NK-92 treated with Interleukin-12 subunit alpha and Interleukin-12 subunit beta, amount 100 ng/mL, for 24 hours (cell line): ENCODE results near the gene TTC8.

Source experiments
- DNase-seq: peaks from one replicate; lab custom pipeline; 2025; lab: John Stamatoyannopoulos, UW

Gene TTC8

DNA sequence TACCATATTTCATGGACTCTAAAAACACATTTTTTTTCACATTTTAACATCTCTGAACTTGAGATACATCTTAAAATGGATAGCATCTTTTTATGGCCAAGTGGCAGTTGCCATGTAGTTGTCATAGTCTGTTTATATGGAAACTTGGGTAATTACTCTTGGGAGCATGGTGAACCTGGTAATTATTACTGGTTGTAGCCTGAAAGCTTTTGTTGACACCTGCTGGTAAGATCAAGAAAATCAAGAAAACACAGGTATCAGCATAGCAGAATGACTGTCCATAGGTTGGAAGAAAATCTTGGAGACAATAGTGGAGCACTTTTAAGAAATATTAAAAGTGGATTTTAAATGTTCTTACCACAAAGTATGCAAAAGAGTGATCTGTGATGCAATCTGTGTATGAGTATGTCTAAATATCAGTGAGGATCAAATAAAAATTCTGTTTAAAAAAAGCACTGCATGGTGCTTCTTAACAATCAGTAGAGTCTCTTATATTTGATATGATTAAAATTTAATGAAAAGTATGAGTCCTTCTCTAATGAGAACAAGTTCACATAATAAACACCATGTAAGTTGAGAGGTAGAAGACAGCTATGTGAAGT is 44.2 kb downstream of the TTC8 start:
- no peak for DNase-seq

- DNase-seq, result no peak
These were observed 46.3 kb downstream of the TTC8 start for GRCh38 chr14:88870777-88871176.

DNA sequence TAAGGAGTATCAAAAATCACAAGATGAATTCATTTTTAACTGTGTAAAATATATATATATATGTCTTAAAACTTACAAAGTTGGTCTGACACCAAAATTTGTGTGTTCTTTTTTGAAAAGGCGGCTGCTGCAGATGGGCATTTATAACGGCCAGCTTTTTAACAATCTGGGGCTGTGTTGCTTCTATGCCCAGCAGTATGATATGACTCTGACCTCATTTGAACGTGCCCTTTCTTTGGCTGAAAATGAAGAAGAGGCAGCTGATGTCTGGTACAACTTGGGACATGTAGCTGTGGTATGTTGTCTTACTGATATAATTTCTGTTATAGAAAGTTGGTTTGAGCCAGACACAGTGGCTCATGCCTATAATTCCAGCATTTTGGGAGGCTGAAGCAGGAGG is 47.0 kb downstream of the TTC8 start:
- no peak for DNase-seq

DNA sequence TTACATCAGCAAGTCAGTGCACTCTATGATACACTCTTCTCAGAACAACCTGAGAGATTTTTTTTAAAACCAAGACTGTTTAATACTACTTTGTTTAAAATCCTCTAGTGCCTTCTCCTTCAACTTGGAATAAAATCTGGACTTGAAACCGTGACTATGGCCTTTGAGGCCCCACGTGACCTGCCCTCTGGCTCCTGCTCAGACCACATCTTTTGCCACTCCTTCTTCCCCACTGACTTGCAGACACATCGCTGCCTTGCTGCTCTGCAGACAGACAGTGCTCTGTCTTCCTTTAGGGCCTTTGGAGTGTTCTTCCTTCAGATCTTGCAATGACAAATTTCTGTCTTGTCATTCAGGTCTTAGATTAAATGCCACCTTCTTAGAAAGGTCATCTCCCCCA is 48.5 kb downstream of the TTC8 start:
- DNase-seq, result no peak

DNA sequence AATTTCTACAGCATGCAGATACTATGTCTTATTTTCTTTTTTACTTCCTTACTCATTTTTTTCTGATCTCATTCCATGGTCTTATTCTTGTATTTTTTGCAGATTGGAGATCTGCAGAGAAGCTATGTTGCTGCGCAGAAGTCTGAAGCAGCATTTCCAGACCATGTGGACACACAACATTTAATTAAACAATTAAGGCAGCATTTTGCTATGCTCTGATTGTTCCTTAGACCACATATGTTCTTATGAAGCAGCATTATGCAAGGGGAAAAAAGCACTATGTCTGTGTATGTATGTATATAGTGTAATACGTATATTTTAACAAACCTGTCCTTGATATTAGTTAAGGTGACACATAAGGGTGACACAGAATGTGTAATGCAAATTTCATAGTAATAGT is 52.7 kb downstream of the TTC8 start:
- DNase-seq, result no peak

- no peak for DNase-seq
These were observed 54.6 kb downstream of the TTC8 start for GRCh38 chr14:88879022-88879421.

DNA sequence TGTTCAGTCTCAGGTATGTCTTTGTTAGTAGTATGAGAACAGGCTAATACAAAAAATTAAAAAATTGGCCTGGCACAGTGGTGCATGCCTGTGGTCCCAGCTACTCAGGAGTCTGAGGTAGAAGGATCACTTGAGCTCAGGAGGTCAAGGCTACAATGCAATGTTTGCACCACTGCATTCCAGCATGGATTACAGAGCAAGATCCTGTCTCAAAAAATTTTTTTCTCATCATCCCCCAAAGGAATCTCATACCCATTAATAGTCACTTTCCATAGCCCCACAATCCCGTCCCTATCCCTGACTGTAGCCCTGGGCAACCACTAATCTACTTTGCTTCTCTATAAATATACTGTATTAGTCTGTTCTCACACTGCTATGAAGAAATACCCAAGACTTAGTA is 57.8 kb downstream of the TTC8 start:
- DNase-seq, result no peak

DNA sequence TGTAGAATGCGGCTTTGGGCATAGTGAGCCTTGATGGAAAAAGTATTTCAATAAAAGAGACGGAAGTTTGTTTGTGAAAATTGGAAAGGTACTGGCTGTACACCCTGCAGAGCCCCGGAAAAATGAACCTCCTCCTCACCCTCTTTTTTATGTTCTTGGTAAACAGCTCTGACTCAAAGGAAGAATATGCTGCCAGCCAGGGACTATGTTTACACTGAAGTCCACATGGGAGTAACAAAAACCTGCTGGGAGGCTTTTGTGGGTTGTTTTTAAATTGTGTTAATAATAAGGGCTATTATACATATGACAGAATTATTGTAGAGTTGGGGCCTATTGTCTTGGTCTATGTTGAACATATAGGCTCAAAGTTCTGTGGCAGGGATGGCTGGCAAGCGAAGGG is 70.7 kb downstream of the TTC8 start:
- no peak for DNase-seq

GRCh38 chr14:88901189-88901588 is 76.7 kb downstream of the TTC8 start:
- no peak for DNase-seq

DNA sequence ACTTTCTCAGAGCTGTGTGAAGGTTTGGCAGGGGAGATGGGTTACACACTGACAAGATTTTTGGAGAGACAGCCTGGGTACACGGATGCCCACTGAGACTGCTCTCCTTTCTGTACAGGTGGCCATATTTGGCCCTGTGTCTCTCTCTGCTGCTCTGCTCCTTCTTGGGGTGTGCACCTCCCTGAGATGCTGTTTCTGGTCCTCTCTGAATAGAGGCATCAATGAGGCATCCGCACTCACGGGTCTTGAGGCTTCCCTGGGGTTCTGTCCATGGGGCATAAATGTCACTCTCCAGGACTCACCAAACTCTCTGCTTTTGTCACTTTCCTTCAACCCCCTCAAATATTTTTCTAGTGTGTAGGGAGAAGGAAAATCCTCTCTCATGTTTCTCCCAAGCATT is 77.5 kb downstream of the TTC8 start:
- DNase-seq, result no peak

DNA sequence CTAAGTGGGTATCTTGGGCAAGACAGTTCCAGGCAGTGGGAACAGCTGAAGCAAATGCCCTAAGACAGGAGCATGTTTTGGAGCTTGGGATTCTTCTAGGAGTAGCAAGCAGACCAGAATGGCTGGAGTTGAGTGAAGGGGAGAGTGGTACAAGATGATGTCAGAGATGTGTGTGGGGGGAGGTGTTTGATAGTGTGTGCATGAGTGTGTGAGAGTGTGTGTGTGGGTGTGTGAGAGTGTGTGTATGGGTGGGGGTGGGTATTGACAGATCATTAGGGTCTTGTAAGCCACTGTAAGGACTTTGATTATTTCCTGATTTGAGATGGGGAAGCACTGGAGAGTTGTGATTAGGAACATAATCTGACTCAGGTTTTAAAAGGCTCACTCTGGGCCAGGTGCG is 78.4 kb downstream of the TTC8 start:
- no peak for DNase-seq

DNA sequence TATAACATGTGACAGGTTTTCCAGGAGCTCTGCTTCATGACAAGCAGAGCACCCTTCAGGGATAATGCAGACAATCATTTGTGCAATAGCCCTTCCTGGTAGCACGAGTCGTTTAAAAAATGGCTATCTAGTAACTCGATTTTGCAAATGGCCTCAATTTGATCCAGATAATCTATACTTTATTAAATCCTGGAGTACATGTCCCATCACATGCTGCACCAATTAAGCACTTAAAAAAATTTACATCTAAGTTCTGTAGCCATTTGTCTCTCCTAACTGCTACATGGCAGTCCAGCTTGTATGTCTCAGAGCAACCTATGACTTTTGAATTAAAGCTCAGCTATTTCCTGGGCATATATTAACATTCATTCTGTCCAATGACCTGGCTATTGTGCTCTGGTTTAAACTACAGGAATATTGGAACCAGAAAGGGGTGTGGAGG is 79.8 kb downstream of the TTC8 start:
- no peak for DNase-seq

- no peak for DNase-seq
These were observed 80.4 kb downstream of the TTC8 start for GRCh38 chr14:88904864-88905263.

- DNase-seq, result no peak
These were observed 83.8 kb downstream of the TTC8 start for GRCh38 chr14:88908216-88908615.

GRCh38 chr14:88910386-88910785 is 85.9 kb downstream of the TTC8 start:
- DNase-seq, result no peak

DNA sequence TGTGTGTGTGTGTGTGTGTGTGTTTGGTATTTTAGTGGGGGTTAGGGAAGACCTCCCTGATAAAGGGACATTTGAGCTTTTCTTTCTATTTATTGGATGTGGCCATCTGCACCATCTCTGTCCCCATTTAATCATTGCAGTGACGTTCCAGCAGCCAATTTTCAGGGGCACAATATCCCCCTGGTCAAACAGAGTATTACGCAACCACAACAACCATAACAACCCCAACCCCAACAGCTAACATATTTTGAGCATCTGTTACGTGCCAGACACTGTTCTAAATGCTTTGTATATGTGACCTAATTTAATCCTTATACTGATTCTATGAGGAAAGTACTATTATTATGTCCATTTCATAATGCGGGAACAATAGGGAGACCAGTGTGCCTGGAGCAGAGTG is 87.4 kb downstream of the TTC8 start:
- no peak for DNase-seq

DNA sequence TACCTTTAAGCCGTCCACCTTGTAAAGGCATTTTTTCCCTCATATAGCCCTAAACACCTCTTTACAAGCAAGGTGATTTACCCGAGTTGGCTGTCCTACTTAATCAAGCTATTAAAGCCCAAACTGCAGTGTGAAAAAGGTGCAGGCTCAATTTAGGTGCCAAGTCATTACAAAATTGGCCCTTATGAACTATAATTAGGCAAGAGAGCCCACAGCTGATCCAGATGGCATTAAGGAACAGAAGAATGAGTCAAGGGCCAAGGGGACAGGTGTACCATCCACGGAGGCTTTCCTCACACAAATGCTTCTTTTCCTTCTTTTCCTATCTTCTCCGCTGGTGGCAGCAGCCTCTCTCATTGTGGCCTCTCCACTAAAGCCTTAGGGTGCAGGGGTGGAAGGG is 90.5 kb downstream of the TTC8 start:
- no peak for DNase-seq

DNA sequence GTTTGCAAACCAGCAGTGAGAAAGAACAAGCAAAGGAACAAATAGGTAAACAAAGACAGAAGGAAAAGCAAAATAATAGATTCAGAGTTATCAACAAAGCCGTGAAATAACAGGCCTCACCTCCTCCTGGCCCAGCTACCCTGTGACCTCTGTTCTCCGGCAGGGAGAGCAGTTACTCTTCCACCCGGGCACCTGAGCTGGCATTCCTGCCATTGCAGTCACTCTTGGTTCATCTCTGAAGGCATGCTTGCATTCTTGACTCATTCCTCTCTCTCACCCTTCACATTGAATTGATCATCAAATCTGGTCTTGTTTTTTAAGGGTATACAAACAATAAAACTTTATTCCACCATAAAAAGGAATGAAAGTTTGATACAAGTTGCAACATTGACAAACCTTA is 95.1 kb downstream of the TTC8 start:
- no peak for DNase-seq
